GM18526 (cell line): ENCODE measurements around the gene TCAP.

Experiments used
- POLR2A ChIP-seq: IDR thresholded peaks from 3 replicates; pipeline ENCODE4 v1.6.1; 2011; ENCODE audit not compliant: insufficient read length; ENCODE audit errors: extremely low read depth

TCAP gene

GRCh38 chr17:39664581-39665561, at the start of gene TCAP:
Gene TCAP (plus strand): TSS chr17:39665349. CDS start chr17:39665360, 11 bp downstream.
- TF ChIP-seq POLR2A: no peak

DNA sequence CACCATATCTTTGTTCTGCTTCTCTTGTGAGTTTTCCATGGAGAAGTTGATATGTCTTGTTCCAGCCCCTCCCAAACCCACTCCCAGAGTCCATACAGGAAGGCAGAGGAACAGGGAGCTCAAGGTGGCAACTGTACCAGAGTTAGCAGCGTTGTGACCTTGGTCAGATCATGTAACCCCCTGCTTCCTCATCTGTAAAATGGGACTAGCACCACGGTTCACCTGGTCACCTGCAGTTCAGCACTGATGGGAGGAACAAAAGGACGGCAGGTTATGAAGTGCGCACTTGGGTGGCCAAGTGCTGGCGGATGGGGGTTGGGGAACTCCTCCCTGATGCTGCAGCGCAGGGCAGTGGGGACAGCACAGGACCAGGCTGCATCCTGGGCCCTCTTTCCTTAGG, 49.7 kb upstream of the TCAP start:
- TF ChIP-seq POLR2A: no peak

DNA sequence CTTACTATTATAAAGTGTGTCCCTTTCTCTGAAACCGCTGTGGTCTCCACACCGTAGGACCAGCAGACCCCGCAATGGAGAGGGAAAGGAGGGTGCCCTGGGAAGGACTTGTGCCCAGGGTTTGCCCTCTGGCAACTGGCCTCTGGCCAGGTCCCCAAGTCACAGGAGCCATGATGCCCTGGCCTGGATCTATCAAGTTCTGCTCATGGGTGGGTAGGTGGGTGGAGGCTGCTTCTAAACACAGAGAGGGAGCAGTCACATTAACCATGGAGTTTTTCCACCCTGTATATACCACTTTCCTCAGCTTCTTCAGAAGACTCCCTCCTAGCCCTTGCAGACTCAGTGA, 48.1 kb upstream of the TCAP start:
- TF ChIP-seq POLR2A: no peak

GRCh38 chr17:39617446-39618245, 47.5 kb upstream of the TCAP start:
- no peak for TF ChIP-seq POLR2A

DNA sequence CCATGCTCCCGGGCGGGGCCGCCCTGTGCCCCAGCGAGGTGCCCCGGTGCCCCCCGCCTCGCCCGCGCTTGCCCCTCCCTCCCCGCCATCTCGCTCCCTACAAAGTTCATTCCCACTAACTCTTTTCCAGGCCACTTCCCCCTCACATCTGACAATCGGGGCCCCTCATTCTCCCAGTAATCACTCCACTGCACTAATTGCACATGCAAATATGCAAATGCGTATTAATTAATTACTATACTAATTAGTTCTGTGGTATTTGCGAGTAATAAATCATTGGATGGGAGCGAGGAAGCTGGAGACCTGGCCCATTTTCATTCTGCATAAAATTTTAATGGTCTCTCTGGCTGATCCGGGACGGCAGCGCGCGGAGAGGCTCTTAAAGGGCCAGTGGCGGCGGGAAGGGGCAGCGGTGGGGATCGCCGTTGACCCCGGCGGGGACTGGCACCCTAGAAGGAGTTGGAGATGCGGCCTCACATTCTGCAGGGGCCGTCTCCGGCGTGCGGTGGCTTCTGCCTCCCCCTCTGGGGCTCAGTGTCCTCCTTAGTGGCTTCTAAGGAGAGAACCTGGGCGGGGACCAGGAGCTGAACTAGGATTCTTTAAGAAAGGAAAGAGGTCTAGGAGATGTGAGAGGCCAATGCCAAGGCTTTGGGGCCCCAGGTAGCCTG, 46.8 kb upstream of the TCAP start:
- TF ChIP-seq POLR2A: no peak

DNA sequence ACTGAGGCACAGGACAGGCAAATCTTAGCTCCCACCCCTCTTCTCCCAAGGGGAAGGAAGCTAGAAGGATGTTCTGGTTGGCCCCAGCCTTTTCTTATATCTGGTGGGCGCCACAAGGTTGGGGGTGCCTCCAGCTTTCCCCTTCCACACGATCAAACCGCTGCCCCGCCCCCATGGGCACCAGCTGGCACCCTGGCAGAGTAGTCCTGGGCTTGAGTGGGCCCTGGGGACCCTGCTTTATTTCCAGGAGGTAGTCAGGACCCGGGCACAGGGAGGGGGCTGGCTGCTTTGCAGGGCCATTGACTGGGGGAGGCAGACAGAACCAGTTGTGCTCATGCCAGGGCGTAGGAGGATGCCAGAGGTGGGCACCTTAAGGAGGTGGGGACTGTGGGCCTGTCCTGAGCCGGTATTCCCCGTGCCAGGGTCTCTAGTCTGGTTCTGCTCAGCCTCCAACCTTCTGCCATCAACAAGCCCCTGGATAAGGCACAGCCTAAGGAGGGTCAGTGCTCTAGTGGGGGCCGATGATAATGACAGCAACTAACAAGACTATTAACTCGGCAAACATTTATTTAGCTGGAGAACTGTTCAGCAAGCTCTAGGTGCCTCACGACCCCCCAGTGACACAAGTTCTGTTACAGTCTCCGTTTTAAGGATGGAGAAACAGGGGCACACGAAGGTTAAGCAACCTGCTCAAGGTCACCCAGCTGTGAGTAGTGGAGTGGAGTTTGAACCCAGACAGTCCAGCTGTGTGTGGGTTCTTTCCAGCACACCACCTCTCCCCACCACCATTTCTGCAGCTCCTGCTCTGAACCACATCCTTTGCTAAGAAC, 46.0 kb upstream of the TCAP start:
- TF ChIP-seq POLR2A: no peak

- no peak for TF ChIP-seq POLR2A
Observed at GRCh38 chr17:39619786-39620101, 45.4 kb upstream of the TCAP start.

DNA sequence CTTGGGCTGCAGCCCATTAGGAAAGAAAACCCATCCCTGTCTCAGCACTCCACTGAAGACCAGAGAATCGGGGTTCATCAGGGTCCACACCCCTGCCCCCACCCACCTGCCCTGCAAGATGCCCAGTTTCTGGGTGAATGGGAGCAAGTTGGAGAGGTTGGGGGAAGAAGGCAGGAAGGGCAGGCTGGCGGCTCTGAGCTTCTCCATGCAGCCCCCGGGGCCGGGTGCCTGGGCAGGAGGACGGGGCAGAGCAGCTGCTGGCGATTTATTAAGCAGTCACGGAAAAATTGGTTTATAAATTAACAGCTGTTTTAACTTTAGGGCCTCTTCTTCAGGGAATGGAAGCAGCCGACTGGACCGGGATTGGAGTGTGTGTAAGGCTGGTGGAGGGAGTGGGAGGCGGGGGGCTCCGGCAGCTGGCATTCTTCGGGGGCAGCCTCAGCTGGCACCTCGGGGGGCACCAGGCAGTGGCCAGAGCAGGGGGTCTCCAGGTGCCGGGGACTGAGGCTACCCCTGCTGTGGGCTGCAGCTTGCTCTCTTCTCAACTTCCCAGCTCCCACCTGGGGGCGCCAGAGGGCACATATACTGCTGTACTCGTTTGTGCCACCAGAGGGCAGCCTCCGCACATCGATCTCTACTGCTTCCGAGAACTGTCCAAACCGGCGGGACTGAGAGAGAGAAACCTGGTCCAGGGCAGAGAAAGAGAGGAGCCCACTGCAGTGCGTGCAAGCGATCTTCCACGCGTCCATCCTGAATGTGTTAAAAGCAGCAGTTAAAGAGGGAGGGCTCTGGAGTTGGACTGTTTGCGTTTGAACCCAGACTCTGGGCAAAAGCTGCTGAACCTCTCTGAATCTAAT, 43.4 kb upstream of the TCAP start:
- no peak for TF ChIP-seq POLR2A

DNA sequence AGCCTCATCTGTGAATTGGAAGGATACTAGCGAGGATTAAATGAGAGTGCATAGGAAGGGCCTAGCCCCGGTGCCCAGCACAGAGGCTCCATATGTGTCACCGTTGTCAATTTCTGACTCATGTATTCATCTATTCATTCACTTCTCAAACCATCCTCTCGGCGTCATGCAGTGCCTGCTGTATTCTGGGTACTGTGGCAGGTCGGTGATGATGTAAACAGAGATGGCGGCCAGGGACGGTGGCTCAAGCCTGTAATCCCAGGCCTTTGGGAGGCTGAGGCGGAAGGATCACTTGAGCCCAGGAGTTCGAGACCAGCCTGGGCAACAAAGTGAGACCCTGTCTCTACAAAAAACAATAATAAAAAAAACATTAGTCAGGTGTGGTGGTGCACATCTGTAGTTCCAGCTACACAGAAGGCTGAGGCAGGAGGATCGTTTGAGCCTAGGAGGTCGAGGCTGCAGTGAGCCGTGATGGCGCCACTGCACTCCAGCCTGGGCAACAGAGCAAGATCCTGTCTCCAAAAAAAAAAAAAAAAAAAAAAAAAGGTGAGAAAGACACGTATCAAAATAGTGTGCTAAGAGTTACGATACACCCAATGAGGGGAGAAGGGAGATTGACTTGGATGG, 42.7 kb upstream of the TCAP start:
- no peak for TF ChIP-seq POLR2A

- no peak for TF ChIP-seq POLR2A
Observed at GRCh38 chr17:39623356-39623950, 41.7 kb upstream of the TCAP start.

GRCh38 chr17:39624313-39624712, 40.8 kb upstream of the TCAP start:
- TF ChIP-seq POLR2A: no peak

DNA sequence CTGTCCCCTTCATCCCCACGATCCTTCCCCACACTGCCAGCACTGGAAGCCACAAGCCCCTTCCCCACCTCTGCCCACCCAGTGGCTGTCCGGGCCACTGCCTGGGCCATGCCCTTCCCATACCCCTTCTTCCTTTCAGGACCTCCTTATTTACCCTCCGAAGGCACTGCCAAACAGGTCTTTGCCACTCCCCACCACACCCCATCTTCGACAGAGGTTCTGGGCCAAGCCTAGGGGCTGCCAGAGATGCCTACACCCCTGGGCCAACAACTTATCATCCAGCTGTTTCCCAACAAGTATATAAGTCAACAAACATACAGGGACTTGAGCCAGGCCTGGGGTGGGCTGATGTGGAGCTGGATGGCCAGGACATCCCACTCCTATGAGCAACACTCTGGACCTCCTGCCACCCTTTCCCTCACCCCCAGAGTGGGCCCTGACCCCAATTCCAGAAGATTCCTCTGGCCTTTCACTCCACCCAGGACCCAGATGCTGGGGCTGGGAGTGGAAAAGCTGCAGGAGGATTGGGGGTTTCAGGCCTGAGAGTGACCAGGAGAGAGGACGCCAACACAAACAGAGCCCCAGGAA, 39.9 kb upstream of the TCAP start:
- no peak for TF ChIP-seq POLR2A
